GM21528 (cell line): ENCODE results near the gene CHRNB1.
"Not testable (repeated sequence)": the region's sequence is repeated elsewhere in the genome, so short reads cannot be mapped to it uniquely, and the experiment has no call there.

ENCODE experiments used
- ATAC-seq: cut with Tn5 transposase; IDR thresholded peaks from one replicate; pipeline ENCODE4 v1.9.1; 2021; ENCODE audit warnings: mild to moderate bottlenecking, moderate library complexity; ENCODE audit not compliant: unreplicated experiment, low FRiP score

Gene CHRNB1

GRCh38 chr17:7481275-7481674 lies 36.4 kb downstream of the CHRNB1 start, which contains the start of gene SLC35G6:
TSS of gene SLC35G6 (plus strand) at chr17:7481446. CDS start at chr17:7481517, 71 bp downstream.
- not testable (repeated sequence) for ATAC-seq

- not testable (repeated sequence) for ATAC-seq
Observed at GRCh38 chr17:7481842-7482741, 37.2 kb downstream of the CHRNB1 start.

- ATAC-seq, result not testable (repeated sequence)
Observed at GRCh38 chr17:7482742-7483088, 37.9 kb downstream of the CHRNB1 start.

- ATAC-seq, result peak; percentile 27
Observed at GRCh38 chr17:7483255-7484066, 38.6 kb downstream of the CHRNB1 start.

GRCh38 chr17:7484067-7484918 lies 39.4 kb downstream of the CHRNB1 start, which contains the start of gene POLR2A:
TSS of gene POLR2A (plus strand) at chr17:7484366.
- ATAC-seq, result peak; percentile 59

- no peak for ATAC-seq
Observed at GRCh38 chr17:7484919-7485377, 40.1 kb downstream of the CHRNB1 start.

- ATAC-seq, result no peak
Observed at GRCh38 chr17:7486181-7486580, 41.3 kb downstream of the CHRNB1 start.

GRCh38 chr17:7490144-7490543 lies 45.3 kb downstream of the CHRNB1 start:
- ATAC-seq, result no peak

- ATAC-seq, result no peak
Observed at GRCh38 chr17:7491583-7491982, 46.7 kb downstream of the CHRNB1 start.

- ATAC-seq, result no peak
Observed at GRCh38 chr17:7493941-7494340, 49.1 kb downstream of the CHRNB1 start.

GRCh38 chr17:7495906-7496434 lies 51.1 kb downstream of the CHRNB1 start:
- ATAC-seq, result no peak

- ATAC-seq, result no peak
Observed at GRCh38 chr17:7496470-7497183, 51.8 kb downstream of the CHRNB1 start.

- ATAC-seq, result no peak
Observed at GRCh38 chr17:7497228-7497627, 52.4 kb downstream of the CHRNB1 start.

GRCh38 chr17:7497636-7498035 lies 52.8 kb downstream of the CHRNB1 start:
- ATAC-seq, result no peak

GRCh38 chr17:7499161-7499560 lies 54.3 kb downstream of the CHRNB1 start:
- no peak for ATAC-seq

GRCh38 chr17:7501729-7502128 lies 56.9 kb downstream of the CHRNB1 start:
- ATAC-seq, result no peak

- ATAC-seq, result no peak
Observed at GRCh38 chr17:7502171-7502847, 57.4 kb downstream of the CHRNB1 start.

GRCh38 chr17:7502987-7503386 lies 58.1 kb downstream of the CHRNB1 start:
- ATAC-seq, result no peak

- ATAC-seq, result no peak
Observed at GRCh38 chr17:7503521-7503920, 58.7 kb downstream of the CHRNB1 start.
